HCT116 (cell line): ENCODE data around the gene ORC4. TPM values are rescaled to one million over a fixed set of nuclear protein-coding genes. Genes with fewer than 3 reads are reported as not detected.

Source experiments
- ATAC-seq: fragments of 200-7000 bp; cut with Tn5 transposase; 2 replicates; pipeline ENCODE4 v1.9.1; 2020; ENCODE audit warnings: mild to moderate bottlenecking, moderate library complexity
- BruUV-seq: library from RNA; stranded (reverse); fragments of 400-500 nt; replicated peaks from 2 replicates; lab custom pipeline; 2021; lab: Mats Ljungman, UMichigan
- CTCF ChIA-PET: fragments of 300-600 bp; sonication (Branson Sonifier 250); formaldehyde crosslinking; loops from one replicate; lab custom pipeline; 2021; ENCODE audit warnings: antibody characterized with exemption; lab: Charles Lee
- POLR2A ChIA-PET: fragments of 300-600, 350-600 bp; sonication (Branson Sonifier 250); formaldehyde crosslinking; loops from one replicate; lab custom pipeline; 2021; ENCODE audit warnings: antibody characterized with exemption; lab: Charles Lee
- RAD21 ChIA-PET, 2 experiments: fragments of 300-600 bp; sonication (Branson Sonifier 250); formaldehyde crosslinking; loops; one replicate each; lab custom pipeline; 2023; ENCODE audit warnings: low total read pairs in 2 of 2; ENCODE audit not compliant: uncharacterized antibody in 2 of 2, unreplicated experiment in 2 of 2, low non-redundant PET in 1 of 2; lab: Charles Lee
- DNase-seq: peaks from one replicate; pipeline ENCODE4 v3.0.0-alpha.2; 2010; ENCODE audit warnings: low read depth, low spot score
- H2AFZ ChIP-seq: fragments of 200-600 bp; shearing (Covaris generic), sonication (generic); 2 replicates; pipeline ENCODE4 v1.6.1; 2017; ENCODE audit warnings: low read depth, mixed run types, mixed read lengths, antibody characterized with exemption, low read length; ENCODE audit not compliant: poor library complexity, severe bottlenecking
- H3K27ac ChIP-seq: 2 replicates; pipeline ENCODE4 v1.5.1; 2012; ENCODE audit warnings: low read depth, low read length
- H3K27me3 ChIP-seq: fragments of 200-600 bp; sonication (generic); 2 replicates; pipeline ENCODE4 v1.6.1; 2016; ENCODE audit warnings: mixed run types, low read length, mixed read lengths; ENCODE audit not compliant: insufficient read depth
- H3K36me3 ChIP-seq, 2 experiments: fragments of 200-500 bp in 1 of 2; fragments of 200-600 bp in 1 of 2; sonication (Bioruptor generic) in 1 of 2; sonication (generic) in 1 of 2; 2 replicates each; pipeline versions ENCODE4 v1.5.1 to v1.6.1; 2014 to 2016; ENCODE audit warnings: low read length in 2 of 2, inconsistent platforms in 1 of 2, mixed read lengths in 1 of 2, mixed run types in 1 of 2; ENCODE audit not compliant: insufficient read depth in 2 of 2, control insufficient read depth in 1 of 2
- H3K4me1 ChIP-seq, 2 experiments: fragments of 200-600 bp in 1 of 2; sonication (generic) in 1 of 2; 2 replicates each; pipeline versions ENCODE4 v1.5.1 to v1.6.1; 2012 to 2017; ENCODE audit warnings: low read length in 2 of 2, inconsistent platforms in 1 of 2, mild to moderate bottlenecking in 1 of 2, mixed read lengths in 1 of 2, mixed run types in 1 of 2, moderate library complexity in 1 of 2; ENCODE audit not compliant: insufficient read depth in 2 of 2, control insufficient read depth in 1 of 2
- H3K4me2 ChIP-seq: fragments of 200-600 bp; sonication (generic); 2 replicates; pipeline ENCODE4 v1.6.1; 2017; ENCODE audit warnings: mixed run types, low read length, mixed read lengths
- H3K4me3 ChIP-seq, 2 experiments: fragments of 200-600 bp in 1 of 2; sonication (generic) in 1 of 2; replicated peaks in 1 of 2; 2 replicates each; pipeline ENCODE4 v1.5.1; 2011 to 2016; ENCODE audit warnings: low read length in 2 of 2, control low read depth in 1 of 2, low read depth in 1 of 2, mild to moderate bottlenecking in 1 of 2, mixed read lengths in 1 of 2, mixed run types in 1 of 2
- H3K79me2 ChIP-seq: fragments of 200-600 bp; sonication (generic); 2 replicates; pipeline ENCODE4 v1.6.1; 2017; ENCODE audit warnings: mild to moderate bottlenecking, mixed run types, low read length, moderate library complexity, mixed read lengths; ENCODE audit not compliant: insufficient read depth
- H3K9ac ChIP-seq: fragments of 200-600 bp; sonication (generic); 2 replicates; pipeline ENCODE4 v1.6.1; 2016; ENCODE audit warnings: low read length, mixed read lengths
- H3K9me2 ChIP-seq: fragments of 200-600 bp; sonication (generic), shearing (Covaris generic); 2 replicates; pipeline ENCODE4 v1.6.1; 2017; ENCODE audit warnings: mixed run types, mild to moderate bottlenecking, moderate library complexity; ENCODE audit not compliant: insufficient read depth
- H3K9me3 ChIP-seq, 2 experiments: fragments of 200-500 bp in 1 of 2; fragments of 200-600 bp in 1 of 2; sonication (Bioruptor generic) in 1 of 2; sonication (generic) in 1 of 2; 2 replicates each; pipeline ENCODE4 v1.6.1; 2014 to 2017; ENCODE audit warnings: low read length in 2 of 2, mixed read lengths in 2 of 2, inconsistent platforms in 1 of 2, low read depth in 1 of 2, mild to moderate bottlenecking in 1 of 2, mixed run types in 1 of 2, moderate library complexity in 1 of 2; ENCODE audit not compliant: control insufficient read depth in 1 of 2, insufficient read depth in 1 of 2
- H4K20me1 ChIP-seq: fragments of 200-600 bp; sonication (generic), shearing (Covaris generic); 2 replicates; pipeline ENCODE4 v1.6.1; 2017; ENCODE audit warnings: mixed run types, mild to moderate bottlenecking, moderate library complexity; ENCODE audit not compliant: insufficient read depth
- CBX3 ChIP-seq: IDR thresholded peaks from 2 replicates; pipeline ENCODE4 v1.6.1; 2012; ENCODE audit warnings: low read depth
- CEBPB ChIP-seq: IDR thresholded peaks from 2 replicates; pipeline ENCODE4 v1.6.1; 2012; ENCODE audit warnings: low read depth
- CTCF ChIP-seq, 3 experiments: fragments of 200-600 bp in 1 of 3; sonication (generic) in 1 of 3; IDR thresholded peaks in 2 of 3; conservative IDR thresholded peaks in 1 of 3; 2 replicates each; pipeline ENCODE4 v1.5.1; 2012 to 2017; ENCODE audit warnings: low read depth in 2 of 3, low read length in 2 of 3, antibody characterized with exemption in 1 of 3, borderline replicate concordance in 1 of 3, control low read depth in 1 of 3, mild to moderate bottlenecking in 1 of 3, mixed read lengths in 1 of 3, mixed run types in 1 of 3, moderate library complexity in 1 of 3; ENCODE audit not compliant: insufficient read depth in 1 of 3
- EZH2 ChIP-seq: fragments of 200-600 bp; sonication (generic); IDR thresholded peaks from 2 replicates; pipeline ENCODE4 v1.6.1; 2017; ENCODE audit warnings: antibody characterized with exemption, mixed run types
- FOSL1 ChIP-seq: IDR thresholded peaks from 2 replicates; pipeline ENCODE4 v1.6.1; 2012; ENCODE audit warnings: low read depth
- POLR2A ChIP-seq: IDR thresholded peaks from 2 replicates; pipeline ENCODE4 v1.7.0; 2011; ENCODE audit warnings: borderline replicate concordance; ENCODE audit not compliant: insufficient read depth, insufficient read length; ENCODE audit errors: extremely low read depth
- RAD21 ChIP-seq: IDR thresholded peaks from 2 replicates; pipeline ENCODE4 v1.6.1; 2012; ENCODE audit warnings: low read depth, mild to moderate bottlenecking
- SP1 ChIP-seq: IDR thresholded peaks from 2 replicates; pipeline ENCODE4 v1.6.1; 2012; ENCODE audit warnings: low read depth
- SRF ChIP-seq: IDR thresholded peaks from 2 replicates; pipeline ENCODE4 v1.6.1; 2012; ENCODE audit warnings: low read depth
- ZFX ChIP-seq: fragments of 450-650 bp; IDR thresholded peaks from 2 replicates; pipeline ENCODE4 v1.6.1; 2017
- ZNF274 ChIP-seq: fragments of 200-500 bp; sonication (Bioruptor generic); IDR thresholded peaks from 2 replicates; pipeline ENCODE4 v1.6.1; 2014; ENCODE audit warnings: mild to moderate bottlenecking, low read depth, low read length, inconsistent platforms
- intact Hi-C: fragments of 100-400 bp; cut with micrococcal nuclease; formaldehyde crosslinking; loops from 2 replicates; pipeline ENCODE4 v1.10.0; 2022
- total RNA-seq: library from RNA; stranded (reverse); gene quantifications from one replicate; pipeline ENCODE4 v1.2.1, GENCODE V29; 2021; ENCODE audit not compliant: unreplicated experiment
- TF ChIP-seq, protein P1 (sequence below): IDR thresholded peaks from 2 replicates; pipeline ENCODE4 v1.6.1; 2012

Gene ORC4
- total RNA-seq, 1 experiment from 2014 or later, result 51.0 TPM

DNA sequence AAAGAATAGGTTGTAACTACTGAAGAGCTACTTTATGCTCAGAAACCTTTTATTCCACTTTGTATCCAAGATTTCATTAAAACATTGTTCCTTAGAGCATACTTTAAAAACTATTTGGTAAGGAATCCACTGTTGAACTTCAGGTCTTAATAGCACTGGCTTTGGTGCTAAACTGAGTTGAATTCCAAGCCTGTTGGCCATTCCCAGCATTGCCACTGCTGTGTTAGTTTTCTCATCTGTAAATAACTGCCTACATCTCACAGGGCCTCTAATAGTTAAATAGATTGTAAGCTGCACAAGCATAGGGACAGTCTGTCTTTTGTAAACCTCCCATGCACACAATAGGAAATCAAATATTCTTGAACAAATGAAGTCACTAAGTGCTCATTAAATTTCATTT is 86.6 kb downstream of the ORC4 start (continued):
- TF ChIP-seq ZFX (no peak), CEBPB (no peak), CTCF (IDR thresholded peaks at IDR 0.05 in 2 of 3, conservative IDR thresholded peaks at IDR 0.05 in 1 of 3; ENCODE audit: borderline replicate concordance in 1 of 3, insufficient read depth in 1 of 3, low read depth in 2 of 3, low read length in 2 of 3) (no peak), CBX3 (no peak), POLR2A (no peak), SRF (no peak), ZNF274 (no peak)

GRCh38 chr2:147927053-147927588 is 93.4 kb downstream of the ORC4 start:
- ATAC-seq (no peak), DNase-seq (no peak)
- BruUV-seq, result no TSS peak
- H3K27me3 ChIP-seq, result no peaks in the 10 kb centered on the region
- no peaks in the 10 kb centered on the region for H4K20me1 ChIP-seq
- H3K9me3 ChIP-seq, result no peaks in the 10 kb centered on the region
- TF ChIP-seq FOSL1, result no peak
- TF ChIP-seq CEBPB, result no peak
- TF ChIP-seq ZFX, result no peak
- TF ChIP-seq EZH2, result no peak
- TF ChIP-seq, protein P1, sequence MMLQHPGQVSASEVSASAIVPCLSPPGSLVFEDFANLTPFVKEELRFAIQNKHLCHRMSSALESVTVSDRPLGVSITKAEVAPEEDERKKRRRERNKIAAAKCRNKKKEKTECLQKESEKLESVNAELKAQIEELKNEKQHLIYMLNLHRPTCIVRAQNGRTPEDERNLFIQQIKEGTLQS, result no peak
- no peak for TF ChIP-seq RAD21
- TF ChIP-seq SP1, result no peak
- no peak overlapping the region for H3K9ac ChIP-seq
- ChIA-PET CTCF (no interaction called here), RAD21 (no interaction called here), POLR2A (no interaction called here)
- H3K36me3 ChIP-seq, result no peaks in the 10 kb centered on the region; a peak in 1 of 4 replicates
- intact Hi-C loops, result no loop called here
- H3K4me2 ChIP-seq, result no peak overlapping the region
- no peak overlapping the region for H3K4me3 ChIP-seq
- H2AFZ ChIP-seq, result no peak overlapping the region
- H3K27ac ChIP-seq, result no peak overlapping the region
- H3K4me1 ChIP-seq, result no peaks in the 10 kb centered on the region
- H3K79me2 ChIP-seq, result no peaks in the 10 kb centered on the region
- no peaks in the 10 kb centered on the region for H3K9me2 ChIP-seq
